ENCODE results near the gene SRL. TPM values are rescaled to one million over a fixed set of nuclear protein-coding genes. Genes with fewer than 3 reads are reported as not detected.
A peak's percentile ranks its signal among the peaks of the same experiment; 100 is the strongest.

The SRL gene
- total RNA-seq, 4 donors from 2014 or later: 184 to 519 (median 364) TPM

DNA sequence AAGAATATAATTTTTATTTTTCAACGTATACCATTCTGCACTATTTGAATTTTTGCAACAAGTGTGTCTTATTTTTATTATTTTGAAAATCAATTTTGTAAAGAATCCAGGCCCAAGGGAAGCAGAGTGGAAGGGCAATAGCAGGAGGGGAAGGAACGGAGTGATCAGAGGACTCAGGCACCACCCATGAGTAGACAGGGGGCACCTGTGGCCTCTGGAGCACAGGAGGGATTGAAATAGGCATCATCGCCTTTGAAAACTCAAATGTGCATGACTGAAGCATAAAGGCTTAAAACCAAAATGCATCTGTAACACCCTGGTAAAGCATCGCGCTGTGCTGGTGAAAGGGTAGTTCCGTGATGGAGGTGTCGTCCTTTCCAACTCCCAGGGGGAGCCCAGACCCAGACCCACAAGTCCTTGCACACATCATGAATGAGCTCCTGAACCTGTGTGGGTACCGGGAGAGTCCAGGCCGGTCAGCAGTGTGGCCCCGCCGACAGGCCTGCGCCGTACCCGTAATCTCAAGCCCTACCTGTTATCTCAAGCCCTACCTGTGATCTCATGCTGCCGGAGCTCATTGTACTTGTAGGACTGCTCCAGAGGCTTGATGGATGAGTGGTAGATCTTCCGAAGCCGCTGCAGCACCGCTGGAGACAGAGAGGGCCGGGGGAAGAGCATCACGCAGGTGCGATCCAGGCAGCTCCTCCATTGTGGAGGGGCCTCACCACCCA is 39.1 kb downstream of the SRL start:
- TF ChIP-seq POLR2A (IDR thresholded peaks at IDR 0.05): no peak
- TF ChIP-seq, protein P1, sequence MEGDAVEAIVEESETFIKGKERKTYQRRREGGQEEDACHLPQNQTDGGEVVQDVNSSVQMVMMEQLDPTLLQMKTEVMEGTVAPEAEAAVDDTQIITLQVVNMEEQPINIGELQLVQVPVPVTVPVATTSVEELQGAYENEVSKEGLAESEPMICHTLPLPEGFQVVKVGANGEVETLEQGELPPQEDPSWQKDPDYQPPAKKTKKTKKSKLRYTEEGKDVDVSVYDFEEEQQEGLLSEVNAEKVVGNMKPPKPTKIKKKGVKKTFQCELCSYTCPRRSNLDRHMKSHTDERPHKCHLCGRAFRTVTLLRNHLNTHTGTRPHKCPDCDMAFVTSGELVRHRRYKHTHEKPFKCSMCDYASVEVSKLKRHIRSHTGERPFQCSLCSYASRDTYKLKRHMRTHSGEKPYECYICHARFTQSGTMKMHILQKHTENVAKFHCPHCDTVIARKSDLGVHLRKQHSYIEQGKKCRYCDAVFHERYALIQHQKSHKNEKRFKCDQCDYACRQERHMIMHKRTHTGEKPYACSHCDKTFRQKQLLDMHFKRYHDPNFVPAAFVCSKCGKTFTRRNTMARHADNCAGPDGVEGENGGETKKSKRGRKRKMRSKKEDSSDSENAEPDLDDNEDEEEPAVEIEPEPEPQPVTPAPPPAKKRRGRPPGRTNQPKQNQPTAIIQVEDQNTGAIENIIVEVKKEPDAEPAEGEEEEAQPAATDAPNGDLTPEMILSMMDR (IDR thresholded peaks at IDR 0.05 in 4 of 5, conservative IDR thresholded peaks at IDR 0.05 in 1 of 5): no peak
- Histone ChIP-seq H3K4me1 (peaks cover 29 to 39% of the 10 kb centered on the region in 2 donors), H3K9me3 (no peaks in the 10 kb centered on the region), H3K4me3 (no peak overlapping the region), H3K27me3 (no peaks in the 10 kb centered on the region), H3K36me3 (peaks cover 0 to 56% of the 10 kb centered on the region in 2 donors), H3K27ac (peak overlapping the region; percentile 91 to 100 (median 98))
- DNase-seq: no peak
- no peak for ATAC-seq
- intact Hi-C loops (cut with DNase I; ENCODE audit: low total_unique reads) (loop anchor here (10.0 kb wide), 1 partner anchor 132 kb away; no protein-coding TSS in a partner anchor), in situ Hi-C loops (cut with MboI; ENCODE audit: low sequenced_read_pairs in 4 of 4) (loop anchor here in 3 of 4 donors (5.0 to 10.0 kb wide), 2 partner anchors 50 to 52 kb away; no protein-coding TSS in a partner anchor)

DNA sequence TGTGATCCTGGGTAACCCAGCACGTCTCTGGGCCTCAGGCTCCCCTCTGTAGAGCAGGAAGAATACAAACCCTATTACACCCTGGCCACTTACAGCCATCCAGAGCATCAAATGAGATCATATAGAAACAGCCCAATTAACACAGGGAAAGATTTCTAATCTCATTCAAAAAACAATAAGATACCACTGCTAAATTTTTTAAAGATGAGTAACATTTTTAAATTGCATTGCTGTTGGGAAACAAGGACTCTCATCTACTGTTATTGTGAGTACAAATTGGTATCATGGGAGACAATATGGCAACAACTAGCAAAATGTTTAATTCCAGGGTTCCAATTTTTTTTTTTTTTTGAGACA is 41.1 kb downstream of the SRL start:
- intact Hi-C loops (cut with DNase I; ENCODE audit: low total_unique reads): loop anchor here (1.0 to 10.0 kb wide), 2 partner anchors 54 to 134 kb away; no protein-coding TSS in a partner anchor
- no peak for ATAC-seq
- no peak for TF ChIP-seq POLR2A (IDR thresholded peaks at IDR 0.05)
- TF ChIP-seq, protein P1 (IDR thresholded peaks at IDR 0.05 in 4 of 5, conservative IDR thresholded peaks at IDR 0.05 in 1 of 5): no peak
- DNase-seq: no peak
- no peak overlapping the region for H3K4me3 ChIP-seq
- H3K9me3 ChIP-seq: no peaks in the 10 kb centered on the region
- peak overlapping the region; percentile 91 to 100 (median 98) for H3K27ac ChIP-seq
- H3K4me1 ChIP-seq: peaks cover 9 to 19% of the 10 kb centered on the region in 2 donors
- in situ Hi-C loops (cut with MboI; ENCODE audit: low sequenced_read_pairs in 4 of 4): loop anchor here in 3 of 4 donors (5.0 to 10.0 kb wide), 2 partner anchors 52 to 54 kb away; no protein-coding TSS in a partner anchor
- no peaks in the 10 kb centered on the region for H3K27me3 ChIP-seq
- H3K36me3 ChIP-seq: peaks cover 0 to 61% of the 10 kb centered on the region in 2 donors

DNA sequence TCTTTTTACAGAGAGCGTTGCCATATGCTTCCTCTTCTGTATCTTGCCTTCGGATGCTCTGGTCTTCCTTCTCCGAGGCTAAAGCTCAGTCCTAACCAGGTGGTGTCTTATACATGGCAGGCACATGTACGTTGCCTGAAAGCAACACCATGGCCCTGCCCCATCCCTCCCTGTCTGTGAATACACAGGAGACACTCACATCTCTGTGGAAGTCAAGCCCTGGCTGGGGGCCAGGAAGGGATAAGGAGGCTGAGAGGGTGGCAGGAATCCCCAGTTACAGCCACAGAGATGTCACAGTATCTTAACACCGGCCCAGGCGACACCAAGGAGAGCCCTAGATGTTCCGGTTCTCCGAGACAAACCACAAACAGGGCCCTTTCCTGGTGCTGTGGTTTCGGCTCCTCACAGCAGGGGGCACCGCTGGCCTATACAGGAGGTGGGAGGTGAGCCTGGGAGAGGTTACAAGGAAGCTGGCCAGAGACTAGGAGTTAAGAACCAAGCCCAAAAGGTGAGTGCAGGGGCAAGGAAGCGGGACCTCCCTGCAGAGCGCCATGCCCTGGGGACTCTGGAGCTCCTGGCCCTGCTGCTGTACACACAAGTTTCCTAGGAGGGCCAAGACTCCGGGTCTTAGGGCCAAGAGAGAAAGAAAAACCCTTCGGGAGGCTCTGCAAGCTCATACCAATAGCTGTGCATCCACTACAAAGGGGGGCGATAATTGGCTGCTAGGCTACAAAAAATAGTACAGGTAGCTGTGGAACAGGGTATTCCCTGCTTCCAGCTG is 41.7 kb downstream of the SRL start:
- H3K9me3 ChIP-seq: no peaks in the 10 kb centered on the region
- H3K36me3 ChIP-seq: peaks cover 0 to 67% of the 10 kb centered on the region in 2 donors
- H3K4me1 ChIP-seq: peaks cover 3 to 15% of the 10 kb centered on the region in 2 donors
- TF ChIP-seq, protein P1 (IDR thresholded peaks at IDR 0.05 in 4 of 5, conservative IDR thresholded peaks at IDR 0.05 in 1 of 5): peak; percentile 58 to 80 (median 73)
- no peak for TF ChIP-seq POLR2A (IDR thresholded peaks at IDR 0.05)
- in situ Hi-C loops (cut with MboI; ENCODE audit: low sequenced_read_pairs in 4 of 4) (loop anchor here in 3 of 4 donors (5.0 to 25.0 kb wide), 3 partner anchors 52 to 137 kb away; no protein-coding TSS in a partner anchor), intact Hi-C loops (cut with DNase I; ENCODE audit: low total_unique reads) (loop anchor here (1.0 to 10.0 kb wide), 2 partner anchors 54 to 135 kb away; no protein-coding TSS in a partner anchor)
- peak overlapping the region; percentile 91 to 100 (median 98) for H3K27ac ChIP-seq
- peak; percentile 39 to 55 for DNase-seq
- H3K27me3 ChIP-seq: no peaks in the 10 kb centered on the region
- H3K4me3 ChIP-seq: no peak overlapping the region
- ATAC-seq: peak; percentile 47 to 74

DNA sequence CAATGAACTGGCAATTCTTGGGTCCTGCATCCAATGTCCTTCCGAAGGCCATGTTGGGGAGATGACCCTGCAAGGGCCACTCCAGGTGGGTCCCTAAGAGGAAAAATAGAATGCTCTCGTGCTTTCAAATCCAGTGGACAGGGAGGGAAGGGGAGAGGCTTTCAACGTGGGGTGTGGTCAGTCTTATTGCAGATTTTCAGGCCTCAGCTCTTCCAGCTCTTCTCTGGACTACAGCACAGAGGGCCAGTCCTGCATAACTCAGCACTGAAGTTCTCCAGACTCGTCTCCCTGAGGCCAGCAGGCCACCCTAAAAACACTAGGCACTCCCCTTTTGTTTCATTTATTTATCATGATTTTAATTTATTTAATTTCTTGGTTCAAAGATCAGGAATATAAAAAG is 43.1 kb downstream of the SRL start:
- no peak for DNase-seq
- intact Hi-C loops (cut with DNase I; ENCODE audit: low total_unique reads): no loop called here
- Histone ChIP-seq H3K4me3 (no peak overlapping the region), H3K4me1 (peaks cover 0 to 8% of the 10 kb centered on the region in 2 donors), H3K27ac (peak overlapping the region in 2 of 4 donors; percentile 15 to 50), H3K36me3 (peaks cover 0 to 66% of the 10 kb centered on the region in 2 donors), H3K27me3 (no peaks in the 10 kb centered on the region), H3K9me3 (no peaks in the 10 kb centered on the region)
- no peak for ATAC-seq
- in situ Hi-C loops (cut with MboI; ENCODE audit: low sequenced_read_pairs in 4 of 4): loop anchor here in 1 of 4 donors (25.0 kb wide), 1 partner anchor 138 kb away; no protein-coding TSS in a partner anchor
- no peak for TF ChIP-seq POLR2A (IDR thresholded peaks at IDR 0.05)
- TF ChIP-seq, protein P1 (IDR thresholded peaks at IDR 0.05 in 4 of 5, conservative IDR thresholded peaks at IDR 0.05 in 1 of 5): no peak
